Measurements from ENCODE around the gene ROBO1.

Gene ROBO1

GRCh38 chr3:79041621-79042020 lies 726.2 kb downstream of the ROBO1 start:
- DNase-seq = no peak

DNA sequence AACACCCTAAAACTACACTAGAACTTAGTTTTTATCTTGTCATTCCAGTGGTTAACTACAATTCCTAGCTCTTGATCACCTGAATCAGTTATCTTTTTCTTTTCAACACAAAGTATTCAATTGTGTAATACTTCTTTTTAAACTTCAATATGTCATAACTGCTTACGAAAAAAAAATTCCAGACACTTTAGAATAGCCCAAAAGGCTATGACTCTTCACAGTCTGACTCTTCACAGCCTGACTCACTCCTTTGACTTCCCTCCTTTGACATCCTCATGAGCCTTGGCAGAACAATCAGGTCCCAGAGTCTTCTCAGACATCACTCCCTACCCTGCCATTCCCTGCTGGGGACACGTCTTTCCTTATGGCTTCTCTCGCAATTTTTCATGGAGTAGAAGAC lies 727.1 kb downstream of the ROBO1 start:
- no peak for DNase-seq

DNA sequence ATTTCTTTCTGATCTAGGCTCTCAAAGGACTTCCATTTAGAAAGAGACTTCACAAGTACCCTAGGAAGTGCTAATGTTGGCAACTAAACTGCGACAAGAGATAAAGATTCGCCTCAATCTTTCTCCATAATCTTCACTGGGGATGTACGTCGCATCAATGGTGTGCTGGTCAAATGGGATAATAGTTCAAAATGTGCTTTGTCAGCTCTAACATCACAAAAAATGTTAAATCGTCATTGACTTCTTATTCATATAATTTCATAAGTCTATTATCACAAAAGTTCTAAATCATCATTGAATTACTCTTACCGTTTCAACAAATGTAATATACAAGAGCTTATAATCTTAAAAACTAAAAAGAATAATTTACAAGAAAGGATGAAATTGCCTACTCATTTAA lies 727.7 kb downstream of the ROBO1 start:
- DNase-seq = no peak

DNA sequence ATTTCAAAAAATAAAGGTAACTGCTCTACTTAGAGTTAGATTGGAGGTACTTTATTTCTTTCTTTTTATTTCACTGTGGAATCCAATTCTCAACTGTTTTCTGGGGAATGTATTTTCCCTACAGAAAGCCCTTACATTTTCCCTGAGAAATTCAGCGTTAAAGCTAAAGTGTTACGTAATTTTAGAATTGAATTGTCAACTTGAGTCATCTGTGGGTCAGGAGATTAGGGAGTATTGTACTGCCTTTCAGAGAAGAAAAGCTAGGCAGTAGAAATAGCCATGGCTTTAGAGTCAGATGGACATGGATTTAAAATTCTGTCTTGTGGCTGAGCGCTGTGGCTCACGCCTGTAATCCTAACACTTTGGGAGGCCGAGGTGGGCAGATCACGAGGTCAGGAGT lies 728.6 kb downstream of the ROBO1 start:
- no peak for DNase-seq

- DNase-seq = no peak
Observed at GRCh38 chr3:79038636-79039035, 729.2 kb downstream of the ROBO1 start.

- no peak for DNase-seq
Observed at GRCh38 chr3:79038057-79038456, 729.7 kb downstream of the ROBO1 start.

- DNase-seq = no peak
Observed at GRCh38 chr3:79032686-79033318, 735.0 kb downstream of the ROBO1 start.

DNA sequence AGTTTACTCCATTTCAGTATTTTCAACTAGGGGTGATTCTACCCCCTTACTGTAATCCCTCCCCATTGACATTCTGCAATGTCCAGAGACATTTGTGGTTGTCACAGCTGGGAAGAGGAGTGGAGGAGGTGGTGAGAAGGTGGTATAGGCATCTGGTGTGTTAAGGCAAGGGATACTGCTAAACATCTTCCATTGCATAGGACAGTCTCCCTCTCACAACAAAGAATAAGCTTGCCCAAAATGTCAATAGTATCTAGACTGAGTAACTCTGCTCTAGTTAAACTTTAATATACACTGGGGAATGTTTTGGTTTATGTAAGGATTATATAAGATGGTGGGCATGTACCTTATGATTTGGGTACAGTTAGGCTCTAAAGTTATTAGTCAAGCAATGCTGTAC lies 737.6 kb downstream of the ROBO1 start:
- DNase-seq = no peak

DNA sequence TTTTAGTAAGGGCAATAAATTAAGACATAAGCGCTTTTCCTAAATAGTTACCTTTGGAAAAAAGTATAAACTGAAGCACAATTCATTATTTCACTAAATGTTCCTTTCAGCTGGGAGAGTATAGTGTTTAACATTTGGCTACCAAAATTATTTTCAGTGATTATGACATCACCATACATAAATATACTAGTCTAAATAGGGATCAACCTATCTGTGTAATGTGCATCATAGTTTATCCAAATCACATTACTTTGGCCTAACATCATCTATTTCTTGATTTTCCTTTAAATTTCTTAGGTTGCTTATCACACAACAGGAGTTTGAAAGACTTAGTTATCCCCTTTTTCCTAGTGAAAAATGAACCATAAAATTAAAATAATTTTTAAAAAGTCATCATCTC lies 738.9 kb downstream of the ROBO1 start:
- DNase-seq = no peak

DNA sequence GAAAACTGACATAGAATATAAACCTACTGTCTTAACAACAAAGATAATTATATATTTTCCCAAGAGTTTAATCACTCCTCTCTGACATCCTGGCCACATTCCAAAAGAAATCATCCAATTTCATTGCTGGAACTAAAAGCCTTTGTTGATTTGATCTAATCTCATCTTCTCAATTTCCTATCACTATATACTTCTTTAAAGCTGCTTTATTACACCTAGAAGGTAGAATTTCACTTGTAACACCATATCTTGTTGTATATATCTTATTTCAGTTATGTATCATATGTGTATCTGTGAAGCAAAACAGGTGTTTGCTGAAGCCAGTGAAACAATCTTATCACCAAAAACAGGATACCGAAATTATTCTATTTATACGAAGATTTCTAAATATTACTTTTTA lies 740.2 kb downstream of the ROBO1 start:
- DNase-seq = no peak

GRCh38 chr3:79019924-79020173 lies 747.9 kb downstream of the ROBO1 start:
- no peak for DNase-seq

- DNase-seq = no peak
Observed at GRCh38 chr3:79019137-79019923, 748.5 kb downstream of the ROBO1 start.

DNA sequence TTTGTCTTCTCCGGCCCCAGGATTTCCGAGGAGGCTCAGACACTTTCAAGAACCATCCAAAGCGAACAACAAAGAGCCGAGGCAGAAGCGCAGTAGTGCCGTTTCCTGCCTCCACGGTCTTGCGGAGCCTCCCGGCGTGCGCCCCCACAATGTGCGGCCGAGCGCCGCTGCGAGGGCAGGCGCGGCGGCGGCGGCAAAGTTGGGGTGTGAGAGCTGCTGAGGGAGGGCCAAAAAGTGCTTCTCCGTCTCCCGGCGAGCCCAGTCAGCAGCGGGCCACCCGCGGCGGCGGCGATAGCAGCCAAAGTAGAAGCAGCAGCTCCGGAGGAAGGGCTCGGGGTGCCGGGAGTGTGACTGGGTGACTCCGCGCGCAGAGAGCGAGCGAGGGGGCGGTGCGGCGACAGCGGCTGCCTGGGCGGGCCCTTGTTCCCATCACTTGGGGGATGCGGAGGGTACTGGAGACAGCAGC lies 749.1 kb downstream of the ROBO1 start:
- DNase-seq = no peak

DNA sequence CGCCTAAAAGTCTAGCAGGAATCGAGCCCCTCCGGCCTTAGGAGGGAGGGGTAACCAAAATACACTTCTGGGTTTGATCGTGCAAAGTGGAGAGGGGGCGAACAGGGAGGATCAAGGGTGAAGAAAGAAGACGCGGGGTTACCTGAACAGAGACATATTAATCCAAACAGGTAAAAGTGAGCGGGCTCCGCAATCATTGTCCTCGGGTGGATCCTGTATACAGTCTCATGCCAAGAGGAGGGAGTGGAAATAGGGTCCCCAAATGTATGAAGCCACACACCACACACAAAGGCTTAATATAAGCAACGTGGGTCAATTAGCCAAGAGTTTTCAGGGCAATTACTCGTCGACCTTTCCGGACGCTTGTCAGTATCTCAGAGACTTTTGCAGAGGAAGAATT lies 749.5 kb downstream of the ROBO1 start:
- DNase-seq = no peak

GRCh38 chr3:79016587-79017376 lies 751.0 kb downstream of the ROBO1 start:
- DNase-seq = no peak

DNA sequence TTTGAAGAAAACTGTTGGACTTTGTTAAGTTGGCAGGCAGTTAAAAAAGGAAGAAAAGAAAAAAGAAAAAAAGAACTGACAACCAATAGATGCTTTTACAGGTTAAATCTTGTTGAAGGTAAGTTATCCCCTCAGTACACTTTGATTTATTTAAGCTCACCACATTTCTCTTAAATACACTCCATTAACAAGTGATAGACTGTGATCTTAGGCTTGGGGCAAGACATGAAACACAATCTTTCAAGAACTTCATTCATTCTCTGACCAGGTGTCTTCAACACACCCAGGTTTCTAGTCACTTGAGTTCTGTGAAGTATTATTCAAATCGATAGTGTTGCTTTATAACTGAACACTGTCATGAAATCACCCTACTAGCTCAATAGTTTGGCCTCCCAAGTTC lies 751.9 kb downstream of the ROBO1 start:
- DNase-seq = no peak

GRCh38 chr3:79012946-79013362 lies 754.8 kb downstream of the ROBO1 start:
- no peak for DNase-seq

DNA sequence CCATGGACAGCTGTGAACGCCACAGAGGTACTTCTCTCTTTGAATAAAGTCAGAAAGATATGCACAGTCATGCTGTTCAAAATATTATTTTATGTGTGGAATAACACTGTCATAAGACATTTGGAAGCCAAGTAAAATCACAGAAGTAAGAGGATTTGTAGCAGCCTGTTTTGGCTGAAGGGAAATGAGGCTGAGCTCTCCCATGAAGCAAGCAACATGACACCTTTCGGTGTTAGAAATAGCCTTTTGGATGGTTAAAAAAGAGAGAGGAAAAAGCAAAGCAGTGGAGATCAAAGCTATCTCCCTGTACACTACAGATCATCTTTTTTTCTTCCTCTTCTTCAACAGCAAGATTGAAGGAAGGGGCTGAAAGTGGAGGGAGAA lies 755.3 kb downstream of the ROBO1 start:
- DNase-seq = no peak

DNA sequence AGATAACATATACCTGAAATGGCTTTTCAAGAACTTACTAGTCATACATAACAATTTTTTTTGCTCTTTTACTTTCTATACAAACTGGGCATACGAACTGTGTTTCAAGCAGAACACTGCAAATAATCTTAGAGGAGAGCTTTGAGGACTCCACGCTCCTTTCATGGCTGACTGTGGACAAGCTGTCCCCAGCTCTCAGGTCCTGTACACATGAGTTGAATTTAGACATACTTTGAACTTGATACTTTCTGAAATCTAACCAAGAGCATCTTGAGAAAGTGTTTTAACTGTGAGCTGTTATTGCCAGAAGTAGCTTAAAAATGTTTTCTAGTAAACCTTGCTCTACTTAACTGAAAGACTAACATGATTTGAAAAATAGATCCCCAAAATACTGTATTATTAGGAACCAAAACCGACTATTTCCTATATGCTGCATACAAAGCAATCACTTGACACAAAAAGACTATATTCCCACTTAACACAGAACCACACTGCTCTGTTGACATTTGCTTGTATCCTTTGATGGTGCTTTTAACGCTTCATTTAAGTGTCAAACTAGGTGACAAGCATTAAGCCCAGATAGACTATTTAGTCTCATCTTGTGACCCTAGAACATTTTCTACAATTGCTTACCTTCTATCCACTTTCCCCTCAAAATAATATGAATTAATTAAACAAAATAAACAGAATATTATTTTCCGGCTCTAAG lies 755.8 kb downstream of the ROBO1 start:
- DNase-seq = no peak

DNA sequence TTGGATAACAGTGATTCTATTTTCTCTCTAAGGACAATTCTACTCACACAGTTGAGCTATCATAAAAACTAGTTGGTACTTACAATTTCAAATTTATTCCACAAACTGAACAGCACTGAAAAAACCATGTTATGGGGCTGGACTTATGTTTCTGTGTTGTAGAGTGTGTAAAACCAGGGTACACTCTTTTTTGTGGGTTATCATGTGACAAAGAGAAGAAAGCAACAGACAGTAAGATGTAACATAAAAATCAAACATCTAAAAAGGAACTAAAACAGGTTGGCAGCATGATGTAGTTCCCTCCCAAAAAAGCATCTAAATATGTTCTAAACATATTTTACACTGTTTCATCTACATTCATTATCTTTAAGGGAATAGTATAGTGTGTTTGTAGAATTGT lies 757.9 kb downstream of the ROBO1 start:
- DNase-seq = no peak

DNA sequence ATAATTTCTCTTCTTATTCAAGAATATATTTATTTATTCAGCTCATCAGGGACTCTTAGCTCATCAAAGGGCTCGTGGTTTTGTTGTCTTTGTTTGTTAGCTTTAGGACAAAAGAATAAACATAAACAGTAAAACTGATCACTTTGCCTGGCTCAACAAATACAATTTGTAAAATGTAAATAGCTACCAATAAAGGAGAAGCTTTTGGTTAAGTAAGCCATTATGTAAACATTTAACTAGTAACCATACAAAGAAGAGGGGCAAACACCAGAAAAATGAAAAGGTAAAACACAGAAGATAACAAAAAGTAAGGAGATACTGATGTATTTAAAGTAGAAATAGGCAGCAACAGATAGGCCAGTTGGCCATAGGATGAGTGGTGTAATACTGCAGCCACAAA lies 761.7 kb downstream of the ROBO1 start:
- DNase-seq = no peak

- no peak for DNase-seq
Observed at GRCh38 chr3:79005084-79005483, 762.7 kb downstream of the ROBO1 start.

DNA sequence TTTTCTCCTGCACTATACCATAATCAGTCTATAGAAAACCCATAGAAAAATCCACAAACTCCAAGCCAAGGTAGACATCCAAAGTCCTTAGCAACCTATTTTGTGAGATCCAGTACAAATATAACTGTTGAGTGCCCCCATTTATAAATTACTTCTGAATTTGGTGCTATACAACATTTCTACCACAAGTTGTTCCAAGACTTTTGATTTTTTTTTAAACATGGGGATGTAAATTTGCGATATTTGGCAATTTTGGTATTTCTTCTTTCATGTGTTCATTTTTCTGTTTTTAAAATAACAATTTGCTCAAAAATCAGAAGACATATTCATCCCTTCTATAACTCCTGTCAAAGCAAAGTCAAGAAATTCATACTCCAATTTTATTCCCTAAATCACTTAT lies 763.8 kb downstream of the ROBO1 start:
- DNase-seq = no peak
